Measurements from ENCODE around the gene AURKAIP1.

AURKAIP1 gene

GRCh38 chr1:1333551-1334241 is 41.3 kb downstream of the AURKAIP1 start:
- DNase-seq (ENCODE audit: low read depth in 2 of 2): no peak

- no peak for DNase-seq (ENCODE audit: low read depth in 2 of 2)
Measured at GRCh38 chr1:1332774-1333480, 42.1 kb downstream of the AURKAIP1 start.

GRCh38 chr1:1332031-1332755 is 42.8 kb downstream of the AURKAIP1 start:
- DNase-seq (ENCODE audit: low read depth in 2 of 2): no peak

GRCh38 chr1:1331068-1331965 is 43.7 kb downstream of the AURKAIP1 start, which contains the start of gene TAS1R3:
TAS1R3 (plus strand) TSS chr1:1331280; CDS start chr1:1331346, 66 bp downstream.
- DNase-seq (ENCODE audit: low read depth in 2 of 2): no peak

- no peak for DNase-seq (ENCODE audit: low read depth in 2 of 2)
Measured at GRCh38 chr1:1330366-1331067, 44.5 kb downstream of the AURKAIP1 start.

- no peak for DNase-seq (ENCODE audit: low read depth in 2 of 2)
Measured at GRCh38 chr1:1329304-1330210, 45.5 kb downstream of the AURKAIP1 start.

GRCh38 chr1:1328254-1328653 is 46.8 kb downstream of the AURKAIP1 start:
- DNase-seq (ENCODE audit: low read depth in 2 of 2): no peak

GRCh38 chr1:1327291-1327690 is 47.7 kb downstream of the AURKAIP1 start:
- no peak for DNase-seq (ENCODE audit: low read depth in 2 of 2)

- DNase-seq (ENCODE audit: low read depth in 2 of 2): no peak
Measured at GRCh38 chr1:1326075-1326605, 48.9 kb downstream of the AURKAIP1 start.

GRCh38 chr1:1325288-1326074 is 49.5 kb downstream of the AURKAIP1 start:
- DNase-seq (ENCODE audit: low read depth in 2 of 2): no peak

- peak; percentile 91 to 93 for DNase-seq (ENCODE audit: low read depth in 2 of 2)
Measured at GRCh38 chr1:1324524-1325287, 50.3 kb downstream of the AURKAIP1 start, which contains the start of the genes CPTP and INTS11. CPTP (plus strand) TSS chr1:1324802; CDS start chr1:1326911, 2,109 bp downstream. INTS11 (minus strand) TSS chr1:1324660; CDS start chr1:1324608, 52 bp downstream.

- DNase-seq (ENCODE audit: low read depth in 2 of 2): no peak
Measured at GRCh38 chr1:1324084-1324523, 50.9 kb downstream of the AURKAIP1 start.
